K562 (cell line): ENCODE measurements around the gene ZMYM2. TPM values are rescaled to one million over a fixed set of nuclear protein-coding genes. Genes with fewer than 3 reads are reported as not detected.
A peak's percentile ranks its signal among the peaks of the same experiment; 100 is the strongest.

Experiments used
- ARID2 ChIP-seq: fragments of 450-650 bp; IDR thresholded peaks from 2 replicates; pipeline ENCODE4 v1.6.1; 2017; ENCODE audit warnings: antibody characterized with exemption, mild to moderate bottlenecking
- CBFA2T3 ChIP-seq: fragments of 450-650 bp; IDR thresholded peaks from 2 replicates; pipeline ENCODE4 v1.6.1; 2017
- FOXK2 ChIP-seq, 2 experiments: fragments of 450-650 bp; IDR thresholded peaks in 1 of 2; conservative IDR thresholded peaks in 1 of 2; 2 replicates each; pipeline ENCODE4 v1.6.1; 2016; ENCODE audit warnings: low read depth in 2 of 2, mild to moderate bottlenecking in 1 of 2
- HIVEP1 ChIP-seq: fragments of 250-450 bp; sonication (Bioruptor Pico); IDR thresholded peaks from 2 replicates; pipeline ENCODE4 v1.4.0; 2020; ENCODE audit warnings: mild to moderate bottlenecking
- HNRNPLL ChIP-seq: fragments of 200-400 bp; formaldehyde crosslinking; IDR thresholded peaks from 2 replicates; pipeline ENCODE4 v1.6.1; 2017; ENCODE audit warnings: low read length, low read depth, mild to moderate bottlenecking; ENCODE audit not compliant: poor library complexity, severe bottlenecking
- KDM2B ChIP-seq: fragments of 250-450 bp; sonication (Bioruptor Pico); IDR thresholded peaks from 2 replicates; pipeline ENCODE4 v1.8.0; 2021; ENCODE audit warnings: mild to moderate bottlenecking, moderate library complexity
- KLF16 ChIP-seq: IDR thresholded peaks from 2 replicates; pipeline ENCODE4 v1.6.1; 2016; ENCODE audit warnings: antibody characterized with exemption
- NBN ChIP-seq: fragments of 450-650 bp; IDR thresholded peaks from 2 replicates; pipeline ENCODE4 v1.6.1; 2016; ENCODE audit warnings: low read depth, mild to moderate bottlenecking
- NFE2 ChIP-seq: IDR thresholded peaks from 2 replicates; pipeline ENCODE4 v1.6.1; 2014; ENCODE audit warnings: antibody characterized with exemption, low read depth
- NR3C1 ChIP-seq: sonication (generic); formaldehyde crosslinking; IDR thresholded peaks from 2 replicates; pipeline ENCODE4 v1.8.1; 2022; ENCODE audit warnings: missing genetic modification reagents
- PCBP1 ChIP-seq: fragments of 200-400 bp; formaldehyde crosslinking; IDR thresholded peaks from 2 replicates; pipeline ENCODE4 v1.6.1; 2018; ENCODE audit warnings: mild to moderate bottlenecking, low read depth, low read length; ENCODE audit not compliant: poor library complexity, severe bottlenecking
- POLR2AphosphoS2 ChIP-seq: IDR thresholded peaks from 2 replicates; pipeline ENCODE4 v1.6.1; 2012; ENCODE audit warnings: low read length, improper control_type of control experiment
- TBL1XR1 ChIP-seq, 2 experiments: IDR thresholded peaks; 2 replicates each; pipeline ENCODE4 v1.6.1; 2012; ENCODE audit warnings: improper control_type of control experiment in 2 of 2, low read length in 2 of 2, mild to moderate bottlenecking in 1 of 2
- ZC3H11A ChIP-seq: IDR thresholded peaks from 2 replicates; pipeline ENCODE4 v1.6.1; 2012; ENCODE audit warnings: low read depth, low read length, improper control_type of control experiment
- ZFP36 ChIP-seq: fragments of 150-350 bp; IDR thresholded peaks from 2 replicates; pipeline ENCODE4 v1.6.1; 2018; ENCODE audit warnings: low read length, low read depth; ENCODE audit not compliant: partially characterized antibody
- ZNF224 ChIP-seq: sonication (generic); formaldehyde crosslinking; IDR thresholded peaks from 2 replicates; pipeline ENCODE4 v1.8.0; 2022; ENCODE audit warnings: mild to moderate bottlenecking, missing genetic modification reagents
- ZNF23 ChIP-seq: fragments of 250-450 bp; sonication (Bioruptor Pico); IDR thresholded peaks from 2 replicates; pipeline ENCODE4 v1.4.0; 2020; ENCODE audit warnings: mild to moderate bottlenecking
- polyA plus RNA-seq, 8 experiments: library from polyadenylated mRNA; depleted of rRNA in 4 of 8; stranded (reverse) in 5 of 8; unstranded in 3 of 8; fragments of >200 nt; fragmentation: Nextera tagmentation in 2 of 8; fragmentation: Illumina TruSeq in 1 of 8; extraction: Ambion mirVana in 2 of 8; extraction: Trizol in 1 of 8; gene quantifications; 2 replicates each; pipeline versions ENCODE4 v1.2.1 to v1.2.3, GENCODE V29; 2011 to 2014; ENCODE audit warnings: inconsistent platforms in 1 of 8, missing spikeins in 1 of 8
- total RNA-seq, 7 experiments: library from RNA; depleted of rRNA in 6 of 7; stranded (reverse); fragments of >200 nt in 6 of 7; fragmentation: Illumina TruSeq in 2 of 7; extraction: Trizol in 2 of 7; gene quantifications; 2 replicates each; pipeline versions ENCODE4 v1.2.1 to v1.2.3, GENCODE V29; 2011 to 2021; ENCODE audit warnings: low replicate concordance in 1 of 7
- TF ChIP-seq, protein P1 (sequence below): fragments of 150-350 bp; IDR thresholded peaks from 2 replicates; pipeline ENCODE4 v1.6.1; 2014; ENCODE audit warnings: low read depth, mild to moderate bottlenecking, low read length, borderline replicate concordance
- TF ChIP-seq, protein P2 (sequence below): fragments of 450-650 bp; formaldehyde crosslinking; IDR thresholded peaks from 2 replicates; pipeline ENCODE4 v1.4.0; 2020; ENCODE audit warnings: mild to moderate bottlenecking
- TF ChIP-seq, protein P3 (sequence below): fragments of 450-650 bp; IDR thresholded peaks from one replicate; pipeline ENCODE4 v1.6.1; 2018; ENCODE audit warnings: mild to moderate bottlenecking, moderate library complexity; ENCODE audit not compliant: partially characterized antibody
- TF ChIP-seq, protein P4 (sequence below): fragments of 250-450 bp; sonication (Bioruptor Pico); IDR thresholded peaks from 2 replicates; pipeline ENCODE4 v1.5.0; 2021

Gene ZMYM2
- total and polyA plus RNA-seq, 9 of the 15 experiments (the other 6 are each of a cell fraction or from before 2014, with no cell fraction given) = 5.0 to 48.8 (median 26.8) TPM

DNA sequence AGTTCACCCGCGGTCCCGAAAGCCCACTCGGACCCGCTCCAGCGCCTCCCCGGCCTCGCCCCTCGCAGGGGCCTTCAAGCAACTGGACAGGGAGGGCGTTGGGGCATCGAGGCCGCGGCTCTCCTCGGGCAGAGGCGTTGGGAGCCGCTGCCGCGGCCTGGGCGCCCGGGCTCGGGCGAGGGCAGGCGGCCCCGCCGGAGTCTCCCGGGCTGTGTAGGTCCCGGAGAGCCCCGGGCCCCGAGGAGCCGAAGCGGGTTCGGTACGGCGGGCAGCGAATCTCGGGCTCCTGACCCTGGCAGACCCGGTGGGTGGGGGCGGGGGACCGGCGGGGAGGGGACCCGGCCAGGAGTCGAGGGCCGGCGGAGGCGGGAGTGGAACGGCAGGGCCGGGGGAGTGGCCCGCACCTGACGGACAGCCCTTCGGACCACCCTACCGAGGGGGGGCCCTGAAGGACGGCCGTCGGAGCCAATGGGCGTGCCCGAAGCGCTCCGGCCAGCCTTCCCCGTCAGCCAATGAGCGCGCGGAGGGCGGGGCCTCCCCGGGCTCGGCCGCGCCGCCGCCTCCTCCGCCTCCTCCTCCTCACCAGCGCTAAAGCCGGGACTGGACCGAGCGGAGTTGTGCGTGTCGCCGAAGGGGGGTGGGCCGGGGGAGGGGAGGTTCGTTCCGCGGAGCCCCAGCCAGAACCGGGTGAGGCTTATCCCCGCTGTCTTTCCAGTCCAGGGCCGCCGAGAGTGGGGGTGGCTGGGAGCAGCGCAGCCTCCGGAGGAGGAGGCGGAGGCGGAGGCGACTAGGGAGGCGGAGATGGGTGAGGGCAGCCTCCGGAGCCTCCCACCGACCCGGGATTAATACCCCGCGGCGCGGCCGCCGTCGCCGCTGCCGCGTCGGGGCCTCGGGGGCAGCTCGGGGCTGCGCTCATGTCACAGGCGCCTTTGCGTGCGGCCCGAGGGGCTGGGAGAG is at the start of gene ZMYM2 (continued):
- TF ChIP-seq FOXK2 (conservative IDR thresholded peaks at IDR 0.05 in 1 of 2, IDR thresholded peaks at IDR 0.05 in 1 of 2; ENCODE audit: low read depth in 2 of 2) (no peak), HNRNPLL (peak; percentile 76), ZNF224 (no peak), NFE2 (no peak), POLR2AphosphoS2 (no peak), KLF16 (no peak), ZC3H11A (no peak), ZNF23 (CRISPR knock-in tag) (no peak), ARID2 (no peak), ZFP36 (no peak), HIVEP1 (no peak), CBFA2T3 (no peak), NBN (0 out of 2 replicates have a peak, but pooled peaks have one; percentile 27), NR3C1 (no peak), PCBP1 (no peak), TBL1XR1 (IDR thresholded peaks at IDR 0.05; ENCODE audit: low read length in 2 of 2) (no peak), KDM2B (CRISPR knock-in tag) (no peak)
- TF ChIP-seq, protein P1, sequence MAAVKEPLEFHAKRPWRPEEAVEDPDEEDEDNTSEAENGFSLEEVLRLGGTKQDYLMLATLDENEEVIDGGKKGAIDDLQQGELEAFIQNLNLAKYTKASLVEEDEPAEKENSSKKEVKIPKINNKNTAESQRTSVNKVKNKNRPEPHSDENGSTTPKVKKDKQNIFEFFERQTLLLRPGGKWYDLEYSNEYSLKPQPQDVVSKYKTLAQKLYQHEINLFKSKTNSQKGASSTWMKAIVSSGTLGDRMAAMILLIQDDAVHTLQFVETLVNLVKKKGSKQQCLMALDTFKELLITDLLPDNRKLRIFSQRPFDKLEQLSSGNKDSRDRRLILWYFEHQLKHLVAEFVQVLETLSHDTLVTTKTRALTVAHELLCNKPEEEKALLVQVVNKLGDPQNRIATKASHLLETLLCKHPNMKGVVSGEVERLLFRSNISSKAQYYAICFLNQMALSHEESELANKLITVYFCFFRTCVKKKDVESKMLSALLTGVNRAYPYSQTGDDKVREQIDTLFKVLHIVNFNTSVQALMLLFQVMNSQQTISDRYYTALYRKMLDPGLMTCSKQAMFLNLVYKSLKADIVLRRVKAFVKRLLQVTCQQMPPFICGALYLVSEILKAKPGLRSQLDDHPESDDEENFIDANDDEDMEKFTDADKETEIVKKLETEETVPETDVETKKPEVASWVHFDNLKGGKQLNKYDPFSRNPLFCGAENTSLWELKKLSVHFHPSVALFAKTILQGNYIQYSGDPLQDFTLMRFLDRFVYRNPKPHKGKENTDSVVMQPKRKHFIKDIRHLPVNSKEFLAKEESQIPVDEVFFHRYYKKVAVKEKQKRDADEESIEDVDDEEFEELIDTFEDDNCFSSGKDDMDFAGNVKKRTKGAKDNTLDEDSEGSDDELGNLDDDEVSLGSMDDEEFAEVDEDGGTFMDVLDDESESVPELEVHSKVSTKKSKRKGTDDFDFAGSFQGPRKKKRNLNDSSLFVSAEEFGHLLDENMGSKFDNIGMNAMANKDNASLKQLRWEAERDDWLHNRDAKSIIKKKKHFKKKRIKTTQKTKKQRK = peak; percentile 90
- TF ChIP-seq, protein P2, sequence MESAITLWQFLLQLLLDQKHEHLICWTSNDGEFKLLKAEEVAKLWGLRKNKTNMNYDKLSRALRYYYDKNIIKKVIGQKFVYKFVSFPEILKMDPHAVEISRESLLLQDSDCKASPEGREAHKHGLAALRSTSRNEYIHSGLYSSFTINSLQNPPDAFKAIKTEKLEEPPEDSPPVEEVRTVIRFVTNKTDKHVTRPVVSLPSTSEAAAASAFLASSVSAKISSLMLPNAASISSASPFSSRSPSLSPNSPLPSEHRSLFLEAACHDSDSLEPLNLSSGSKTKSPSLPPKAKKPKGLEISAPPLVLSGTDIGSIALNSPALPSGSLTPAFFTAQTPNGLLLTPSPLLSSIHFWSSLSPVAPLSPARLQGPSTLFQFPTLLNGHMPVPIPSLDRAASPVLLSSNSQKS (CRISPR knock-in tag) = no peak
- TF ChIP-seq, protein P3, sequence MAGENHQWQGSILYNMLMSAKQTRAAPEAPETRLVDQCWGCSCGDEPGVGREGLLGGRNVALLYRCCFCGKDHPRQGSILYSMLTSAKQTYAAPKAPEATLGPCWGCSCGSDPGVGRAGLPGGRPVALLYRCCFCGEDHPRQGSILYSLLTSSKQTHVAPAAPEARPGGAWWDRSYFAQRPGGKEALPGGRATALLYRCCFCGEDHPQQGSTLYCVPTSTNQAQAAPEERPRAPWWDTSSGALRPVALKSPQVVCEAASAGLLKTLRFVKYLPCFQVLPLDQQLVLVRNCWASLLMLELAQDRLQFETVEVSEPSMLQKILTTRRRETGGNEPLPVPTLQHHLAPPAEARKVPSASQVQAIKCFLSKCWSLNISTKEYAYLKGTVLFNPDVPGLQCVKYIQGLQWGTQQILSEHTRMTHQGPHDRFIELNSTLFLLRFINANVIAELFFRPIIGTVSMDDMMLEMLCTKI = no peak
- TF ChIP-seq, protein P4, sequence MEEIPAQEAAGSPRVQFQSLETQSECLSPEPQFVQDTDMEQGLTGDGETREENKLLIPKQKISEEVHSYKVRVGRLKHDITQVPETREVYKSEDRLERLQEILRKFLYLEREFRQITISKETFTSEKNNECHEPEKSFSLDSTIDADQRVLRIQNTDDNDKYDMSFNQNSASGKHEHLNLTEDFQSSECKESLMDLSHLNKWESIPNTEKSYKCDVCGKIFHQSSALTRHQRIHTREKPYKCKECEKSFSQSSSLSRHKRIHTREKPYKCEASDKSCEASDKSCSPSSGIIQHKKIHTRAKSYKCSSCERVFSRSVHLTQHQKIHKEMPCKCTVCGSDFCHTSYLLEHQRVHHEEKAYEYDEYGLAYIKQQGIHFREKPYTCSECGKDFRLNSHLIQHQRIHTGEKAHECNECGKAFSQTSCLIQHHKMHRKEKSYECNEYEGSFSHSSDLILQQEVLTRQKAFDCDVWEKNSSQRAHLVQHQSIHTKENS (CRISPR knock-in tag) = no peak
